Measurements from ENCODE around the gene FAM162B.
"Not testable (repeated sequence)": the region's sequence is repeated elsewhere in the genome, so short reads cannot be mapped to it uniquely, and the experiment has no call there.

FAM162B gene

DNA sequence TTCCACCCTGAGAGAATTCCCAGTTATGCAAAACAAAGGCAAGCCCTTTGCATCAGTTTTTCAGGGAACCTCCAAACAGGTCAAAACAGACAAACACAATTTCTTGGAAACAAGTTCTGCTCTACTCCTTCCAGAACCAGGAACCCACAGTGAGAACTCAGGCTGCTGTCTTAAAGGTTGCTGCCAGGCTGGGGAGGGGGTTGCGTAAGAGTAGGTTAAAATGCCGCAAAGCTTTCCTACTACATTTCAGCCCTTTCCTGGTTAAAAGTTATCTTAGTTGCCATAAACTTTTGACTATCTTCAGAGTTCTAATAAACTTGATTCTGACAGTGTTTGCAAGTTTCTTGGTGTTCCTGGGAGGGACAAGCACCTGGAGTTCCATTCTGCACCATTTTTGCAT is 50.8 kb downstream of the FAM162B start:
- no peak for DNase-seq

DNA sequence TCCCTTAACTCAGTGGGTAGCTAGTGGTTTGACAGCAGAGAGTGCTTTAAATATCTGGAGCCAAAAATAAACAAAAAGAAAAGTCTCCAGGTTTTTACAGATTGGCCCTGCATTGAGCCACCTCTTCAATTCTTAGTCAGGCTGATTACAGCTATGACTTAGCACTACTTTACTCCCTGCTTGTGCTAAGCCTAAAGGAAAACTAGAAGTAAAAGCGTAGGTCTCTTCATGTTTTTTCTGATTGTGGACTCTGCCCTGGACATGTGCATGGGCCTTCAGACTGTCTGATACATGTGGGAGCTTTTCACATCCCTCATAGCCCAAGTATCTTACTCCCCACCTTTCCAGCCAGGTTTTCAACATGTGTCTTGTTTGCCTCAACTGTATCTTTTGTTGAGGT is 51.2 kb downstream of the FAM162B start:
- DNase-seq = no peak

GRCh38 chr6:116705917-116706316 is 59.6 kb downstream of the FAM162B start:
- DNase-seq = no peak

DNA sequence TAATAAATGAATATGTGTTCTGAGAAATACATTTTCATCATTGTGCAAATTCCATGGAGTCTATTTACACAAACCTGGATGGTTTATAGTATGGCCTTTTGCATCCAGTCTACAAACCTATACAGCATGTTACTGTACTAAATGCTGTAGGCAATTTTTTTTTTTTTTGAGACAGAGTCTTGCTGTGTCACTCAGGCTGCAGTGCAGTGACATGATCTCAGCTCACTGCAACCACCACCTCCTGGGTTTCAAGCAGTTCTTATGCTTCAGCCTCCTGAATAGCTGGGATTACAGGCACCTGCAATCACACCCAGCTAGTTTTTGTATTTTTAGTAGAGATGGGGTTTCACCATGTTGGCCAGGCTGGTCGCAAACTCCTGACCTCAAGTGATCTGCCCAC is 61.6 kb downstream of the FAM162B start:
- DNase-seq = not testable (repeated sequence)
